Lower lobe of right lung (tissue), 2 donors: ENCODE measurements around the gene TIMM17A. TPM values are rescaled to one million over a fixed set of nuclear protein-coding genes. Genes with fewer than 3 reads are reported as not detected.

Source experiments
- ATAC-seq, 2 donors: fragments of 200-7000 bp; cut with Tn5 transposase; one replicate each; pipeline ENCODE4 v1.9.1; 2020 to 2022; ENCODE audit warnings: mild to moderate bottlenecking in 2 of 2, moderate library complexity in 2 of 2
- DNase-seq: peaks from one replicate; pipeline ENCODE4 v3.0.0-alpha.2; 2020
- H3K27ac ChIP-seq: fragments of 200-600 bp; one replicate; pipeline ENCODE4 v1.8.0; 2022
- H3K27me3 ChIP-seq: fragments of 200-600 bp; one replicate; pipeline ENCODE4 v1.8.0; 2022; ENCODE audit warnings: low read depth
- H3K36me3 ChIP-seq: fragments of 200-600 bp; one replicate; pipeline ENCODE4 v1.8.0; 2022; ENCODE audit warnings: mild to moderate bottlenecking
- H3K4me1 ChIP-seq: fragments of 200-600 bp; one replicate; pipeline ENCODE4 v1.8.0; 2022
- H3K4me3 ChIP-seq: fragments of 200-600 bp; one replicate; pipeline ENCODE4 v1.8.0; 2022; ENCODE audit warnings: mild to moderate bottlenecking
- H3K9me3 ChIP-seq: fragments of 200-600 bp; one replicate; pipeline ENCODE4 v1.8.0; 2022
- CTCF ChIP-seq: fragments of 200-600 bp; IDR thresholded peaks from one replicate; pipeline ENCODE4 v1.8.0; 2022; ENCODE audit warnings: antibody characterized with exemption, mild to moderate bottlenecking
- intact Hi-C: fragments of 100-400 bp; cut with DNase I; formaldehyde crosslinking; loops from one replicate; pipeline ENCODE4 v1.11.0; 2022
- total RNA-seq: library from RNA; stranded (reverse); fragmentation: NEBNext Ultra II Directional; extraction: Animal tissue kit (Norgen Biotek cat#: 25700); gene quantifications from one replicate; pipeline ENCODE4 v1.2.1, GENCODE V29; 2021
- donor health status: DM: no; HTN: yes; CAD: no; lungs with severe emphysema.

The TIMM17A gene
- total RNA-seq, 1 donor from 2014 or later, result 28.5 TPM

GRCh38 chr1:201984446-201984845 is 29.1 kb downstream of the TIMM17A start:
- H3K27ac ChIP-seq, result no peak overlapping the region
- ATAC-seq (no peak), DNase-seq (no peak)
- intact Hi-C loops, result no loop called here
- no peaks in the 10 kb centered on the region for H3K9me3 ChIP-seq
- no peak for TF ChIP-seq CTCF
- no peaks in the 10 kb centered on the region for H3K27me3 ChIP-seq
- H3K4me1 ChIP-seq, result peaks cover 26% of the 10 kb centered on the region
- peaks cover 19% of the 10 kb centered on the region for H3K36me3 ChIP-seq
- H3K4me3 ChIP-seq, result no peak overlapping the region

GRCh38 chr1:201985355-201985754 is 30.1 kb downstream of the TIMM17A start:
- DNase-seq (no peak), ATAC-seq (no peak)
- H3K4me3 ChIP-seq, result no peak overlapping the region
- TF ChIP-seq CTCF, result no peak
- intact Hi-C loops, result no loop called here
- H3K4me1 ChIP-seq, result peaks cover 26% of the 10 kb centered on the region
- H3K9me3 ChIP-seq, result no peaks in the 10 kb centered on the region
- H3K36me3 ChIP-seq, result peaks cover 28% of the 10 kb centered on the region
- H3K27ac ChIP-seq, result no peak overlapping the region
- H3K27me3 ChIP-seq, result no peaks in the 10 kb centered on the region

- TF ChIP-seq CTCF, result no peak
- Histone ChIP-seq H3K36me3 (peaks cover 60% of the 10 kb centered on the region), H3K4me1 (peaks cover 16% of the 10 kb centered on the region), H3K27me3 (no peaks in the 10 kb centered on the region), H3K4me3 (no peak overlapping the region), H3K27ac (no peak overlapping the region), H3K9me3 (no peaks in the 10 kb centered on the region)
- intact Hi-C loops, result no loop called here
- ATAC-seq (no peak), DNase-seq (no peak)
Measured at GRCh38 chr1:201988601-201989000, 33.3 kb downstream of the TIMM17A start.

- ATAC-seq, result no peak
- intact Hi-C loops, result no loop called here
- Histone ChIP-seq H3K27ac (no peak overlapping the region), H3K4me3 (no peak overlapping the region), H3K36me3 (peaks cover 69% of the 10 kb centered on the region), H3K27me3 (no peaks in the 10 kb centered on the region), H3K9me3 (no peaks in the 10 kb centered on the region), H3K4me1 (peaks cover 6% of the 10 kb centered on the region)
- no peak for DNase-seq
- no peak for TF ChIP-seq CTCF
Measured at GRCh38 chr1:201989354-201990128, 34.2 kb downstream of the TIMM17A start.

GRCh38 chr1:201990427-201990826 is 35.1 kb downstream of the TIMM17A start:
- intact Hi-C loops, result no loop called here
- TF ChIP-seq CTCF, result no peak
- Histone ChIP-seq H3K4me1 (peaks cover under 1% of the 10 kb centered on the region), H3K9me3 (no peaks in the 10 kb centered on the region), H3K36me3 (peaks cover 77% of the 10 kb centered on the region), H3K4me3 (no peak overlapping the region), H3K27me3 (no peaks in the 10 kb centered on the region), H3K27ac (no peak overlapping the region)
- no peak for DNase-seq
- ATAC-seq, result no peak
